Sigmoid colon (tissue), 4 donors: ENCODE results near the gene NXPH4.

Source experiments
- CTCF ChIP-seq, 4 experiments: fragments of 450-650 bp in 3 of 4; fragments of 200-600 bp in 1 of 4; IDR thresholded peaks; one replicate each; pipeline ENCODE4 v1.5.1; 2016 to 2019; ENCODE audit warnings: antibody characterized with exemption in 4 of 4, mild to moderate bottlenecking in 3 of 4, moderate library complexity in 2 of 4
- EP300 ChIP-seq, 4 donors: sonication (generic); formaldehyde crosslinking; IDR thresholded peaks; one replicate each; pipeline ENCODE4 v1.6.1; 2017; ENCODE audit warnings: antibody characterized with exemption in 4 of 4
- POLR2A ChIP-seq, 2 donors: fragments of 450-650 bp; IDR thresholded peaks; one replicate each; pipeline ENCODE4 v1.6.1; 2016; ENCODE audit warnings: antibody characterized with exemption in 2 of 2, mild to moderate bottlenecking in 2 of 2, moderate library complexity in 2 of 2
- POLR2AphosphoS5 ChIP-seq, 4 donors: sonication (generic); formaldehyde crosslinking; IDR thresholded peaks; one replicate each; pipeline ENCODE4 v1.6.1; 2017; ENCODE audit warnings: antibody characterized with exemption in 4 of 4

GRCh38 chr12:57232156-57232756 lies 15.7 kb downstream of the NXPH4 start:
- TF ChIP-seq POLR2A (IDR thresholded peaks at IDR 0.05) (no peak), CTCF (IDR thresholded peaks at IDR 0.05) (no peak), EP300 (IDR thresholded peaks at IDR 0.05) (no peak), POLR2AphosphoS5 (IDR thresholded peaks at IDR 0.05) (no peak)
